ENCODE results near the gene TMEM94. TPM values are rescaled to one million over a fixed set of nuclear protein-coding genes. Genes with fewer than 3 reads are reported as not detected.

Gene TMEM94
- total and polyA plus RNA-seq, 2 of the 8 experiments (the other 6 are each of a cell fraction or from before 2014, with no cell fraction given), result 54.8 to 69.9 TPM

- TF ChIP-seq HDAC2 (IDR thresholded peaks at IDR 0.05; ENCODE audit: borderline replicate concordance in 1 of 2, low read depth in 2 of 2, low read length in 2 of 2) (no peak), SP1 (IDR thresholded peaks at IDR 0.05; ENCODE audit: low read depth, low read length) (no peak), CTBP2 (IDR thresholded peaks at IDR 0.05; ENCODE audit: borderline replicate concordance, insufficient read depth, insufficient read length, low read length) (no peak), E2F6 (IDR thresholded peaks at IDR 0.05) (no peak), CBX5 (IDR thresholded peaks at IDR 0.05; ENCODE audit: low read depth, low read length) (no peak), TEAD4 (IDR thresholded peaks at IDR 0.05; ENCODE audit: low read depth, low read length) (no peak), NANOG (IDR thresholded peaks at IDR 0.05; ENCODE audit: insufficient read depth, low read depth, low read length, poor library complexity, severe bottlenecking) (no peak), KDM4A (IDR thresholded peaks at IDR 0.05; ENCODE audit: low read depth, low read length, severe bottlenecking) (no peak), POLR2A (IDR thresholded peaks at IDR 0.05; ENCODE audit: control extremely low read depth in 1 of 2, low read depth in 2 of 2, low read length in 2 of 2) (no peak), POLR2AphosphoS5 (IDR thresholded peaks at IDR 0.05; ENCODE audit: low read depth, low read length) (no peak)
Observed at GRCh38 chr17:75487351-75488070, 31.1 kb downstream of the TMEM94 start (continued).

Data from H1 (cell line).